Measurements from ENCODE around the gene CLCA4. TPM values are rescaled to one million over a fixed set of nuclear protein-coding genes. Genes with fewer than 3 reads are reported as not detected.

Gene CLCA4
- total RNA-seq, 2 donors from 2014 or later = not detected

DNA sequence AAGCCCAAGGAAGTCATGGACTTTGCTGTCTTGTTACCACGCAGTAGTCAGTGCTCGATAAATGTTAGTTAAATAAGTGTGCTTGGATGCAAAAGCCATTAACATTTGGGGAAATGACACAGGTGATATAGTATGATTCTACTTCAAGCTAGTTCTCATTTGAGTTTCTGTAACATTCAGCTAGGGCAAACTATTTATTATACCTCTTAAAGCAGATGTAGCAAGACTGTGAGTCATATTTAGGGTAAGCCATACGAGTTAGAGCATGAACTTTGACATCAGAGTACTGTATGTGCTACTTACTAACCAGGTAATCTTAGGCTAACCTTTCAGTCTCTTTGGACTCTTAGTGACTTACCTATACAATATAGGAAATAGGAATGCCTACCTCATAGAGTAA lies 21.0 kb downstream of the CLCA4 start:
- no peaks in the 10 kb centered on the region for H3K4me1 ChIP-seq
- H3K36me3 ChIP-seq = no peaks in the 10 kb centered on the region
- DNase-seq (ENCODE audit: low spot score) = no peak
- H3K27me3 ChIP-seq = no peaks in the 10 kb centered on the region
- no peaks in the 10 kb centered on the region for H3K9me3 ChIP-seq
- H3K4me3 ChIP-seq = no peak overlapping the region
- TF ChIP-seq, protein P1, sequence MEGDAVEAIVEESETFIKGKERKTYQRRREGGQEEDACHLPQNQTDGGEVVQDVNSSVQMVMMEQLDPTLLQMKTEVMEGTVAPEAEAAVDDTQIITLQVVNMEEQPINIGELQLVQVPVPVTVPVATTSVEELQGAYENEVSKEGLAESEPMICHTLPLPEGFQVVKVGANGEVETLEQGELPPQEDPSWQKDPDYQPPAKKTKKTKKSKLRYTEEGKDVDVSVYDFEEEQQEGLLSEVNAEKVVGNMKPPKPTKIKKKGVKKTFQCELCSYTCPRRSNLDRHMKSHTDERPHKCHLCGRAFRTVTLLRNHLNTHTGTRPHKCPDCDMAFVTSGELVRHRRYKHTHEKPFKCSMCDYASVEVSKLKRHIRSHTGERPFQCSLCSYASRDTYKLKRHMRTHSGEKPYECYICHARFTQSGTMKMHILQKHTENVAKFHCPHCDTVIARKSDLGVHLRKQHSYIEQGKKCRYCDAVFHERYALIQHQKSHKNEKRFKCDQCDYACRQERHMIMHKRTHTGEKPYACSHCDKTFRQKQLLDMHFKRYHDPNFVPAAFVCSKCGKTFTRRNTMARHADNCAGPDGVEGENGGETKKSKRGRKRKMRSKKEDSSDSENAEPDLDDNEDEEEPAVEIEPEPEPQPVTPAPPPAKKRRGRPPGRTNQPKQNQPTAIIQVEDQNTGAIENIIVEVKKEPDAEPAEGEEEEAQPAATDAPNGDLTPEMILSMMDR (IDR thresholded peaks at IDR 0.05) = no peak
- no peak overlapping the region for H3K27ac ChIP-seq

DNA sequence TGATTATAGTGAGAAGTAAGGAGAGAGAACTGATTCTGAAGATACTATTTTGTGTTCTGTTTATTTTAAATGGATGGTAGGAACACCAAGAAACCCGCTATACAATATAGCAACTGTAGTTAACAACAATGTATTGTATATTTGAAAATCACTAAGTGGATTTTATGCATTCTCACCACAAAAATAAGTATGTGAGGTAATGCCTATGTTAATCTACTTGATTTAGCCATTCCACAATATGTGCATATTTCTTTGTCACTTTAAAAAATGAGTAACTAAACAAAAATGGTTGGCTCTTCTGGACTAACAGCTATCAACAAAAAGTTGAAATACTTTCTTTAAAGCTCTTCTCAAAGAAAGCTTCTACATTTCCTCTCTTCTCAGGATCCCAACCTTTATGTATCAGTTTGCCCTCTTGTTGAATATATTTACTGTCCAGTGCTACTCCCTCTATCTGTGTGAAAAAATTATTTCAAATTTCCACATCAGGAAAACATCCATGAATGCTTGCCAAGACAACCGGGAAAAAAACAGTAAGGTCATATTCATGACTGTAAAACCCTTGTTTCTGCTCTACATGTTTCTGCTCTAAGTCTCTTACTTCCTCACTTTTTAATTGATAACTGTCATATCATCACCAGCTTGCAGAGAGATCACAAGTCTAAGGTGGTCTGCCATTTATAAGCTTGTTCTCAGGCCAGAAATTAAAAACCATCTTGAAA lies 27.0 kb downstream of the CLCA4 start:
- Histone ChIP-seq H3K9me3 (no peaks in the 10 kb centered on the region), H3K4me1 (no peaks in the 10 kb centered on the region), H3K36me3 (no peaks in the 10 kb centered on the region), H3K27me3 (no peaks in the 10 kb centered on the region), H3K4me3 (no peak overlapping the region), H3K27ac (no peak overlapping the region)
- TF ChIP-seq, protein P1 (IDR thresholded peaks at IDR 0.05) = no peak
- DNase-seq (ENCODE audit: low spot score) = no peak

DNA sequence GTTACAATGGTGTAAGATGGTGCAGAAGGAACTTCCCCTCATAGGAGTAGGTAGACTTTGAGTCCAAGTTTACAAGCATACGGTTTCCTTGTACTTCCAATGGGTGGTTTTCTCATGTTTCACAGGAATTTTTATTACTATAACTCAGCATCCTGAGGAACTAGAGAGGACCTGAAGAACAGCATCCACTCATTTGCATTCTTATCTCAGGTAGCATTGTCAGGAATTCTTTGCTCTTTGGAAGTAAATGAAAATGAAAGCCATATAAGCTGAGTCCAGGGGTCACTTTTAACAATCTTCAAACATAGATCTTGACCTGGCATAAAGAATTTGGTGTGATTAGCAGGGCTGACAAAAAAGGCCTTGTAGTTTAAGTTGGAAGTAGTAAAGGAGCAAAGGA lies 34.4 kb downstream of the CLCA4 start:
- Histone ChIP-seq H3K9me3 (no peaks in the 10 kb centered on the region), H3K27me3 (no peaks in the 10 kb centered on the region), H3K4me3 (no peak overlapping the region), H3K27ac (no peak overlapping the region), H3K36me3 (no peaks in the 10 kb centered on the region), H3K4me1 (no peaks in the 10 kb centered on the region)
- TF ChIP-seq, protein P1 (IDR thresholded peaks at IDR 0.05) = no peak
- DNase-seq (ENCODE audit: low spot score) = no peak

DNA sequence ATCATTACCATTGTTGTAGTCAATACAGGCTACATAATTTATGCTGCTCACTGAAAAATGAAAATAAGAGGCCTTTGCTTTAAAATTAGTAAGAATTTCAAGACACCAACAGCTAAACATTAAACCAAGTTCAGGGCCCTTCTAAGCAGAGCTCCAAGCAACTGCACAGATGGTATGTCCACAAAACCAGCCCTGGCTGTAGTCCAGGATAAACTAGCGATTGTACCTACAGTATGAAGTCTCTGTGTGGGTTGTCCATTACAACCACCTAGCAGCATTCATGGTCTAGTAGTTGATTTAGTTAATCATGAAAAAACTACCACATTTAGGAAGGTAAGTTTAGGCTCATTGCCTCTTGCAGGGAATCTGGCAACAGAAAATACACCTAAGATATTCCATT lies 35.3 kb downstream of the CLCA4 start:
- Histone ChIP-seq H3K9me3 (no peaks in the 10 kb centered on the region), H3K27ac (no peak overlapping the region), H3K4me3 (no peak overlapping the region), H3K4me1 (no peaks in the 10 kb centered on the region), H3K27me3 (no peaks in the 10 kb centered on the region), H3K36me3 (no peaks in the 10 kb centered on the region)
- DNase-seq (ENCODE audit: low spot score) = no peak
- TF ChIP-seq, protein P1 (IDR thresholded peaks at IDR 0.05) = no peak

DNA sequence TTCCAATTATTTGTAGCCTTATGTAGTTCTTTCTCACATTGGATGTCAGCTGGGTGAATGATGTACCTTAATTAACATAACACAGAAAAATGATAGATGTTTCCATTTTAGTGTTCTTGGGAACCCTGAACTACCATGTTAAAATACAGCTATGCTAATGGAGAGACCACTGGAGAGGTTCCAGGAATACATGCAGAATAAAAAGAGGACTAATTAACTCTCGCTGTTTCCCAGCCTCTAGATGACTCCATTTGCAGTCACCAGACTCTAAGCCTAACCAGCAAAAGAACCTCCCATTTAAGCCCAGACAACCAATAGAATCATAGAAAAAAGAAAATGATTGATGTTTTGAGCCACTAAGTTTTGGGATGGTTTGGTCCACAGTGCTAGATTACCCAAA lies 36.2 kb downstream of the CLCA4 start:
- Histone ChIP-seq H3K4me3 (no peak overlapping the region), H3K9me3 (no peaks in the 10 kb centered on the region), H3K36me3 (no peaks in the 10 kb centered on the region), H3K27me3 (no peaks in the 10 kb centered on the region), H3K27ac (no peak overlapping the region), H3K4me1 (no peaks in the 10 kb centered on the region)
- DNase-seq (ENCODE audit: low spot score) = no peak
- TF ChIP-seq, protein P1 (IDR thresholded peaks at IDR 0.05) = no peak

DNA sequence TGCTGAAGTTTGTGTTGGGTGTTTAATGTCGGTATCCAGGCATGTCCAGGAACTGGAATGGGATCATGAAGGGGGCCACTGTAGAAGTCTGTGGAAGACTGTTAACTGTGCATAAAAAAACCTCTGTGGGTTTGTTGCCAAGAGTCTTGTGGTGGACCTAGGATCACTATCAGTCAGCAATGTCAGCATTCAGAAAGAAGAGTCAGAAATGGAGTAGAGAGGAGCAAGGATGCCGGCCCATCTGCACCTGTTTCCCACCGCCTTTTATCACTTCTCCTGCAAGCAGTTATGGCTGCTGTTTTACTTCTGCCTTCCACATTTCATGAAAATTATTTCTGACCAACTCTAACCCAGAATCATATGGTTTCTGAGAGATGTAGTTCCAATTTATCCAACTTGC lies 36.7 kb downstream of the CLCA4 start:
- DNase-seq (ENCODE audit: low spot score) = no peak
- TF ChIP-seq, protein P1 (IDR thresholded peaks at IDR 0.05) = no peak
- H3K27me3 ChIP-seq = no peaks in the 10 kb centered on the region
- no peaks in the 10 kb centered on the region for H3K9me3 ChIP-seq
- H3K4me3 ChIP-seq = no peak overlapping the region
- H3K36me3 ChIP-seq = no peaks in the 10 kb centered on the region
- H3K27ac ChIP-seq = no peak overlapping the region
- H3K4me1 ChIP-seq = no peaks in the 10 kb centered on the region
